Parathyroid adenoma (tissue), 2 donors: ENCODE data around the gene SAP30L.

ENCODE experiments used
- H2AFZ ChIP-seq: fragments of 300-600 bp; sonication (generic); one replicate; pipeline ENCODE4 v1.7.0; 2017; ENCODE audit warnings: antibody characterized with exemption, mild to moderate bottlenecking
- H3K27ac ChIP-seq: fragments of 300-600 bp; sonication (generic); one replicate; pipeline ENCODE4 v1.7.0; 2017
- H3K27me3 ChIP-seq: fragments of 300-600 bp; sonication (generic); one replicate; pipeline ENCODE4 v1.7.0; 2017; ENCODE audit warnings: low read length; ENCODE audit not compliant: control insufficient read depth, insufficient read depth
- H3K36me3 ChIP-seq: fragments of 300-600 bp; sonication (generic); one replicate; pipeline ENCODE4 v1.7.0; 2017; ENCODE audit warnings: low read length; ENCODE audit not compliant: control insufficient read depth, insufficient read depth
- H3K4me1 ChIP-seq: fragments of 300-600 bp; sonication (generic); one replicate; pipeline ENCODE4 v1.7.0; 2017; ENCODE audit warnings: control low read depth
- H3K4me2 ChIP-seq: fragments of 300-600 bp; sonication (generic); one replicate; pipeline ENCODE4 v1.7.0; 2017; ENCODE audit warnings: low read length
- H3K4me3 ChIP-seq: fragments of 300-600 bp; sonication (generic); one replicate; pipeline ENCODE4 v1.7.0; 2017; ENCODE audit warnings: low read depth, low read length
- H3K79me2 ChIP-seq: fragments of 300-600 bp; sonication (generic); one replicate; pipeline ENCODE4 v1.7.0; 2017; ENCODE audit warnings: control low read depth
- H3K9ac ChIP-seq: fragments of 300-600 bp; sonication (generic); one replicate; pipeline ENCODE4 v1.7.0; 2017; ENCODE audit warnings: mild to moderate bottlenecking
- H3K9me3 ChIP-seq: fragments of 300-600 bp; sonication (generic); one replicate; pipeline ENCODE4 v1.7.0; 2017; ENCODE audit warnings: low read length; ENCODE audit not compliant: control insufficient read depth
- TF ChIP-seq, protein P1 (sequence below): fragments of 300-600 bp; sonication (generic); IDR thresholded peaks from one replicate; pipeline ENCODE4 v1.7.0; 2017; ENCODE audit warnings: antibody characterized with exemption, mild to moderate bottlenecking
- donor health status: primary hyperparathyroidism.

The SAP30L gene

DNA sequence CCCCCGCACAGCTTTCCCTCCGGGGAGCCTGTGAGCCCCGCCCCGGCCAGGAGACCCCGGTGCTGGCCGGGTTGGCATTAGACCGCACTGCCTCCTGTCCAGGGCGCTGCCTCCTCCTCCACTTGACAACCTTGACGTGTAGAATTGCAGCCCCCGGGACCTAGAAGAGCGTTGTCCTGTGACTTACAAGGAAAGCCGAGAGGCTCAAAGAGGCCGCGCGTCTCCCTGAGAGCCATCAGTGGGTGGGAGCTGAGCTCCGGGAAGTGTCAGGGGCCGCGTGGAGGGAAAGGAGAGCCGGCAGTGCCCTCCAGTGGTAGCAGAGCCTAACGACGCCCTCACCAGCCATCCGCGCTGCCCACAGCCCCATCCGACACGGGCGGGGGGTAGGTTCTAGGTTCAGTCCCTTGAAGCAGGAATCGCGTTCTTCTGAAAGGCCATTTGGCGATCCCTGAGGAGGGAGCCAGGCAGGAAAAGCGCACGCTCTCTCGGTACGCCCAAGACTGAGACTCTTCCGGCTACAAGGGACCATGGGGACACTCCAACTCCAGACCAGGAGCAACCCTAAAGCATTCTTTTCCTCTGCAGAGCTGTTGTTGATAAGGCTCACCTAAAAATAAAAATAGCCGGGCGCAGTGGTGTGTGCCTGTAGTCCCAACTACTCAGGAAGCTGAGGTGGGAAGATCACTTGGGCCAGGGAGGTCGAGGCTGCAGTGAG lies 40.6 kb upstream of the SAP30L start:
- Histone ChIP-seq H3K27me3 (no peaks in the 10 kb centered on the region), H3K4me1 (no peaks in the 10 kb centered on the region), H3K4me2 (peak overlapping the region; percentile 85), H3K36me3 (no peaks in the 10 kb centered on the region), H3K79me2 (no peaks in the 10 kb centered on the region), H3K4me3 (peak overlapping the region; percentile 45), H3K9ac (no peak overlapping the region), H3K9me3 (no peaks in the 10 kb centered on the region), H2AFZ (peak overlapping the region; percentile 97), H3K27ac (no peak overlapping the region)
- TF ChIP-seq, protein P1, sequence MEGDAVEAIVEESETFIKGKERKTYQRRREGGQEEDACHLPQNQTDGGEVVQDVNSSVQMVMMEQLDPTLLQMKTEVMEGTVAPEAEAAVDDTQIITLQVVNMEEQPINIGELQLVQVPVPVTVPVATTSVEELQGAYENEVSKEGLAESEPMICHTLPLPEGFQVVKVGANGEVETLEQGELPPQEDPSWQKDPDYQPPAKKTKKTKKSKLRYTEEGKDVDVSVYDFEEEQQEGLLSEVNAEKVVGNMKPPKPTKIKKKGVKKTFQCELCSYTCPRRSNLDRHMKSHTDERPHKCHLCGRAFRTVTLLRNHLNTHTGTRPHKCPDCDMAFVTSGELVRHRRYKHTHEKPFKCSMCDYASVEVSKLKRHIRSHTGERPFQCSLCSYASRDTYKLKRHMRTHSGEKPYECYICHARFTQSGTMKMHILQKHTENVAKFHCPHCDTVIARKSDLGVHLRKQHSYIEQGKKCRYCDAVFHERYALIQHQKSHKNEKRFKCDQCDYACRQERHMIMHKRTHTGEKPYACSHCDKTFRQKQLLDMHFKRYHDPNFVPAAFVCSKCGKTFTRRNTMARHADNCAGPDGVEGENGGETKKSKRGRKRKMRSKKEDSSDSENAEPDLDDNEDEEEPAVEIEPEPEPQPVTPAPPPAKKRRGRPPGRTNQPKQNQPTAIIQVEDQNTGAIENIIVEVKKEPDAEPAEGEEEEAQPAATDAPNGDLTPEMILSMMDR = peak; percentile 77

DNA sequence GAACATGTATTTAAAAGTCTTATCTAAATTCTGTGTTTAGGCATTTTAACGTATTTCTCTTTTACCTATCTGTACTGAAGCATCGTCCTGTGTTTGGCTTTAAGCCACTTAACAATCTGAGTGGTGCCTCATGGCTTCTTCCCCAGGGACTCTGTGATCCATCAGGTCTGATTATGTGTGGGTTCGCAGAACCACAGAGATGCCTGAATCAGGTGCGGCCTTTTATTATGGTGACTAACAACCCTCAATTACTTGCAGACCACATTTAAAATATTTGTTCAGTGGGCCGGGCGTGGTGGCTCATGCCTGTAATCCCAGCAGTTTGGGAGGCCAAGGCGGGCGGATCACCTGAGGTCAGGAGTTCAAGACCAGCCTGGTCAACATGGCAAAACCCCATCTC lies 39.6 kb upstream of the SAP30L start:
- Histone ChIP-seq H2AFZ (no peak overlapping the region), H3K79me2 (no peaks in the 10 kb centered on the region), H3K27me3 (no peaks in the 10 kb centered on the region), H3K27ac (no peak overlapping the region), H3K4me2 (no peak overlapping the region), H3K4me1 (no peaks in the 10 kb centered on the region), H3K9ac (no peak overlapping the region), H3K9me3 (no peaks in the 10 kb centered on the region), H3K4me3 (no peak overlapping the region), H3K36me3 (no peaks in the 10 kb centered on the region)
- TF ChIP-seq, protein P1 = no peak

DNA sequence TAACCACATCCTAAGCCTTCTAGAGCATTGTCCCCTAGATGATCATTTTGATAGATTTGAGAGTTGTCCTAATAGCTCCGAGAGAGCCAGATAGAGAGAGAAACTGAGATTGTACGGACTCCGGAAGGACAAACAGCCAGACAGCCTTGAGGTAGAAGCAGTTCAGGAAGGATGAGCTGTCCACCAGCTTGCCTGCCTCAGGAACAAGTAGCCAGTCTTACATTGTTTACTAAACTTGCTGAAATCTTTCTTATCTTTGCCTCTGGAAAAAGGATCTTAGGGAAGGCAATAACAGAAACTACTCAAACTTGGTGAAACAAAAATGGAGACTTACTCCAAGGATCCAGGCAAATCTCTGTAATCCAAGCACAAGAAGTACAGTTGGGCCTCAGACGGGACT lies 39.0 kb upstream of the SAP30L start:
- no peaks in the 10 kb centered on the region for H3K27me3 ChIP-seq
- H3K9ac ChIP-seq = no peak overlapping the region
- H3K9me3 ChIP-seq = no peaks in the 10 kb centered on the region
- TF ChIP-seq, protein P1 = no peak
- H3K79me2 ChIP-seq = no peaks in the 10 kb centered on the region
- H3K27ac ChIP-seq = no peak overlapping the region
- H3K4me3 ChIP-seq = no peak overlapping the region
- no peak overlapping the region for H3K4me2 ChIP-seq
- H3K4me1 ChIP-seq = no peaks in the 10 kb centered on the region
- no peaks in the 10 kb centered on the region for H3K36me3 ChIP-seq
- no peak overlapping the region for H2AFZ ChIP-seq

DNA sequence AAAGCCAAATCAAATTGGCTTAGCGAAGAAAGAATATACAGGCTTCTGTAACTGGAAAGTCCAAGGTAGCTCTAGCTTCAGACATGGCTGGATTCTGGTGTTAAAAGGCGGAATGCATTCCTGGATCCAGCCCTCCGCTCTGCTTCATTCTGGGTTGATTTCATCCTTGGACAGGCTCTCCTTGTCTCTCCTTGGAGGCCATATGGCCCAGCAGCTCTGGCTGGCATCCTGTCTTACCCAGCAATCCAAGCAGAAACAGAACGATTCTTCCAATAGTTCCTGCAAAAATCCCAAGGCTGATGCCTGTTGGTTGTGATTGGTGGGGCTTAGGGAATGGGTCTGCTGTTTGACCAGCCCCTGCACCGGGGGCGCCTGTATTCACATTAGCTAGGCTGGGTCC lies 37.0 kb upstream of the SAP30L start:
- Histone ChIP-seq H3K27ac (no peak overlapping the region), H3K27me3 (no peaks in the 10 kb centered on the region), H3K79me2 (no peaks in the 10 kb centered on the region), H3K9ac (no peak overlapping the region), H2AFZ (no peak overlapping the region), H3K9me3 (no peaks in the 10 kb centered on the region), H3K36me3 (no peaks in the 10 kb centered on the region), H3K4me1 (no peaks in the 10 kb centered on the region), H3K4me2 (no peak overlapping the region), H3K4me3 (no peak overlapping the region)
- TF ChIP-seq, protein P1 = no peak

DNA sequence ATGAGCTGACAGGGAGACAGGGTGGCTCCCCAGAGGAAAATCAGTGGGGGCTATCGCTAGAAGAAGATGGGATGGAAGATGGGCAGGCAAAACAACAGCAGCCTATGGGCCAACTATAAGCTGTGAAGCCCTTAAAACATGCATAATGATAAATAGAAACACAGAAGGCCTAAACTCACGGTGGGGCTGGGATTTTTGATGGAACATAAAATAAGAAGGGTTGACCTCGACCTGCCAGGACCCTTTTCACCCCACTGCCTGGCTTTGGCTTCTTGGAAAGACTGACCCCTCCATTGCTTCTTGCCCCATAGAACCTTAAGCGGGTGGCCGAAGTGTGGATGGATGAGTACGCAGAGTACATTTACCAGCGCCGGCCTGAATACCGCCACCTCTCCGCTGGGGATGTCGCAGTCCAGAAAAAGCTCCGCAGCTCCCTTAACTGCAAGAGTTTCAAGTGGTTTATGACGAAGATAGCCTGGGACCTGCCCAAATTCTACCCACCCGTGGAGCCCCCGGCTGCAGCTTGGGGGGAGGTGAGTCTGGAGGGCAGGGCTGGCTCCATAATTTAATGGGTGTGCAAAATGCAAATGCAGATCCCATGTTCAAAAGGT lies 36.5 kb upstream of the SAP30L start:
- H2AFZ ChIP-seq = no peak overlapping the region
- no peaks in the 10 kb centered on the region for H3K79me2 ChIP-seq
- H3K9ac ChIP-seq = no peak overlapping the region
- no peaks in the 10 kb centered on the region for H3K9me3 ChIP-seq
- H3K4me3 ChIP-seq = no peak overlapping the region
- no peaks in the 10 kb centered on the region for H3K27me3 ChIP-seq
- TF ChIP-seq, protein P1 = no peak
- H3K27ac ChIP-seq = no peak overlapping the region
- no peak overlapping the region for H3K4me2 ChIP-seq
- no peaks in the 10 kb centered on the region for H3K4me1 ChIP-seq
- H3K36me3 ChIP-seq = no peaks in the 10 kb centered on the region
